HepG2 (cell line): ENCODE data around the gene LRP2. TPM values are rescaled to one million over a fixed set of nuclear protein-coding genes. Genes with fewer than 3 reads are reported as not detected.

Source experiments
- SPEN ChIP-seq: sonication (generic); formaldehyde crosslinking; IDR thresholded peaks from 2 replicates; pipeline ENCODE4 v1.5.1; 2020; ENCODE audit warnings: low read depth, mild to moderate bottlenecking, missing genetic modification reagents
- ZKSCAN5 ChIP-seq: sonication (generic); formaldehyde crosslinking; IDR thresholded peaks from 2 replicates; pipeline ENCODE4 v1.5.1; 2020; ENCODE audit warnings: mild to moderate bottlenecking, missing genetic modification reagents
- polyA plus RNA-seq, 8 experiments: library from polyadenylated mRNA; depleted of rRNA in 3 of 8; stranded (reverse) in 7 of 8; unstranded in 1 of 8; fragments of >200 nt; fragmentation: Illumina TruSeq in 4 of 8; extraction: Trizol in 4 of 8; gene quantifications; 2 replicates each; pipeline versions ENCODE4 v1.2.1 to v1.2.3, GENCODE V29; 2011 to 2016; ENCODE audit warnings: low read depth in 4 of 8, missing spikeins in 1 of 8, mixed read lengths in 1 of 8; ENCODE audit not compliant: insufficient read depth in 1 of 8
- total RNA-seq, 5 experiments: library from RNA; depleted of rRNA; stranded (reverse); fragments of >200 nt; fragmentation: Illumina TruSeq; extraction: Trizol; gene quantifications; 2 replicates each; pipeline ENCODE4 v1.2.3, GENCODE V29; 2016; ENCODE audit warnings: low read depth in 1 of 5
- TF ChIP-seq, protein P1 (sequence below): IDR thresholded peaks from 2 replicates; pipeline ENCODE4 v1.6.1; 2012; ENCODE audit warnings: low read length, improper control_type of control experiment
- TF ChIP-seq, protein P2 (sequence below): sonication (generic); formaldehyde crosslinking; IDR thresholded peaks from 2 replicates; pipeline ENCODE4 v1.4.0; 2020; ENCODE audit warnings: missing genetic modification reagents
- TF ChIP-seq, protein P3 (sequence below): IDR thresholded peaks from 2 replicates; pipeline ENCODE4 v1.4.0; 2020; ENCODE audit warnings: mild to moderate bottlenecking, missing genetic modification reagents
- TF ChIP-seq, protein P4 (sequence below): sonication (generic); formaldehyde crosslinking; IDR thresholded peaks from 2 replicates; pipeline ENCODE4 v1.4.0; 2020; ENCODE audit warnings: missing genetic modification reagents
- TF ChIP-seq, protein P5 (sequence below): IDR thresholded peaks from 2 replicates; pipeline ENCODE4 v1.6.1; 2016

Gene LRP2
- total and polyA plus RNA-seq, 2 of the 13 experiments (the other 11 are each of a cell fraction or from before 2014, with no cell fraction given) = 0.03 to 0.15 TPM

DNA sequence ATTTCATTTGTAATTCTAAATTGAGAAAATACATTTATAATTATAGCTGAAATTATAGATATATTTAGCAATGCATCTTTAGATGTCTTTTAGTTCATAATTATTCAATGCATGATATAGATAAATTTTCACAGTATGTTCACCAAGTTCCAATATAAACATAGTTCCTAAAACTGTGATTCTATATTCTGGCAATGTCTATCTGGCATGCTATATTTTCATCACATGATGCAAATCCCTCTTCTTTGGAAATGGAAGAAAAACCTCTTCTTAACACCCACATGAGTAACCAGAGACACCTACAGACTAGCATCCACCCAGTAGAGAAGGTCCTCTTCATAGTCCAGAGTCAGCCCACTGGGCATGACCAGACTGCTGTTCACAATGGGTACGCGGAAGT is 157.2 kb downstream of the LRP2 start (continued):
- TF ChIP-seq, protein P1, sequence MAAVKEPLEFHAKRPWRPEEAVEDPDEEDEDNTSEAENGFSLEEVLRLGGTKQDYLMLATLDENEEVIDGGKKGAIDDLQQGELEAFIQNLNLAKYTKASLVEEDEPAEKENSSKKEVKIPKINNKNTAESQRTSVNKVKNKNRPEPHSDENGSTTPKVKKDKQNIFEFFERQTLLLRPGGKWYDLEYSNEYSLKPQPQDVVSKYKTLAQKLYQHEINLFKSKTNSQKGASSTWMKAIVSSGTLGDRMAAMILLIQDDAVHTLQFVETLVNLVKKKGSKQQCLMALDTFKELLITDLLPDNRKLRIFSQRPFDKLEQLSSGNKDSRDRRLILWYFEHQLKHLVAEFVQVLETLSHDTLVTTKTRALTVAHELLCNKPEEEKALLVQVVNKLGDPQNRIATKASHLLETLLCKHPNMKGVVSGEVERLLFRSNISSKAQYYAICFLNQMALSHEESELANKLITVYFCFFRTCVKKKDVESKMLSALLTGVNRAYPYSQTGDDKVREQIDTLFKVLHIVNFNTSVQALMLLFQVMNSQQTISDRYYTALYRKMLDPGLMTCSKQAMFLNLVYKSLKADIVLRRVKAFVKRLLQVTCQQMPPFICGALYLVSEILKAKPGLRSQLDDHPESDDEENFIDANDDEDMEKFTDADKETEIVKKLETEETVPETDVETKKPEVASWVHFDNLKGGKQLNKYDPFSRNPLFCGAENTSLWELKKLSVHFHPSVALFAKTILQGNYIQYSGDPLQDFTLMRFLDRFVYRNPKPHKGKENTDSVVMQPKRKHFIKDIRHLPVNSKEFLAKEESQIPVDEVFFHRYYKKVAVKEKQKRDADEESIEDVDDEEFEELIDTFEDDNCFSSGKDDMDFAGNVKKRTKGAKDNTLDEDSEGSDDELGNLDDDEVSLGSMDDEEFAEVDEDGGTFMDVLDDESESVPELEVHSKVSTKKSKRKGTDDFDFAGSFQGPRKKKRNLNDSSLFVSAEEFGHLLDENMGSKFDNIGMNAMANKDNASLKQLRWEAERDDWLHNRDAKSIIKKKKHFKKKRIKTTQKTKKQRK = no peak
- TF ChIP-seq SPEN (CRISPR knock-in tag) (no peak), ZKSCAN5 (no peak)
- TF ChIP-seq, protein P2, sequence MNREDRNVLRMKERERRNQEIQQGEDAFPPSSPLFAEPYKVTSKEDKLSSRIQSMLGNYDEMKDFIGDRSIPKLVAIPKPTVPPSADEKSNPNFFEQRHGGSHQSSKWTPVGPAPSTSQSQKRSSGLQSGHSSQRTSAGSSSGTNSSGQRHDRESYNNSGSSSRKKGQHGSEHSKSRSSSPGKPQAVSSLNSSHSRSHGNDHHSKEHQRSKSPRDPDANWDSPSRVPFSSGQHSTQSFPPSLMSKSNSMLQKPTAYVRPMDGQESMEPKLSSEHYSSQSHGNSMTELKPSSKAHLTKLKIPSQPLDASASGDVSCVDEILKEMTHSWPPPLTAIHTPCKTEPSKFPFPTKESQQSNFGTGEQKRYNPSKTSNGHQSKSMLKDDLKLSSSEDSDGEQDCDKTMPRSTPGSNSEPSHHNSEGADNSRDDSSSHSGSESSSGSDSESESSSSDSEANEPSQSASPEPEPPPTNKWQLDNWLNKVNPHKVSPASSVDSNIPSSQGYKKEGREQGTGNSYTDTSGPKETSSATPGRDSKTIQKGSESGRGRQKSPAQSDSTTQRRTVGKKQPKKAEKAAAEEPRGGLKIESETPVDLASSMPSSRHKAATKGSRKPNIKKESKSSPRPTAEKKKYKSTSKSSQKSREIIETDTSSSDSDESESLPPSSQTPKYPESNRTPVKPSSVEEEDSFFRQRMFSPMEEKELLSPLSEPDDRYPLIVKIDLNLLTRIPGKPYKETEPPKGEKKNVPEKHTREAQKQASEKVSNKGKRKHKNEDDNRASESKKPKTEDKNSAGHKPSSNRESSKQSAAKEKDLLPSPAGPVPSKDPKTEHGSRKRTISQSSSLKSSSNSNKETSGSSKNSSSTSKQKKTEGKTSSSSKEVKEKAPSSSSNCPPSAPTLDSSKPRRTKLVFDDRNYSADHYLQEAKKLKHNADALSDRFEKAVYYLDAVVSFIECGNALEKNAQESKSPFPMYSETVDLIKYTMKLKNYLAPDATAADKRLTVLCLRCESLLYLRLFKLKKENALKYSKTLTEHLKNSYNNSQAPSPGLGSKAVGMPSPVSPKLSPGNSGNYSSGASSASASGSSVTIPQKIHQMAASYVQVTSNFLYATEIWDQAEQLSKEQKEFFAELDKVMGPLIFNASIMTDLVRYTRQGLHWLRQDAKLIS (CRISPR knock-in tag) = no peak
- TF ChIP-seq, protein P3, sequence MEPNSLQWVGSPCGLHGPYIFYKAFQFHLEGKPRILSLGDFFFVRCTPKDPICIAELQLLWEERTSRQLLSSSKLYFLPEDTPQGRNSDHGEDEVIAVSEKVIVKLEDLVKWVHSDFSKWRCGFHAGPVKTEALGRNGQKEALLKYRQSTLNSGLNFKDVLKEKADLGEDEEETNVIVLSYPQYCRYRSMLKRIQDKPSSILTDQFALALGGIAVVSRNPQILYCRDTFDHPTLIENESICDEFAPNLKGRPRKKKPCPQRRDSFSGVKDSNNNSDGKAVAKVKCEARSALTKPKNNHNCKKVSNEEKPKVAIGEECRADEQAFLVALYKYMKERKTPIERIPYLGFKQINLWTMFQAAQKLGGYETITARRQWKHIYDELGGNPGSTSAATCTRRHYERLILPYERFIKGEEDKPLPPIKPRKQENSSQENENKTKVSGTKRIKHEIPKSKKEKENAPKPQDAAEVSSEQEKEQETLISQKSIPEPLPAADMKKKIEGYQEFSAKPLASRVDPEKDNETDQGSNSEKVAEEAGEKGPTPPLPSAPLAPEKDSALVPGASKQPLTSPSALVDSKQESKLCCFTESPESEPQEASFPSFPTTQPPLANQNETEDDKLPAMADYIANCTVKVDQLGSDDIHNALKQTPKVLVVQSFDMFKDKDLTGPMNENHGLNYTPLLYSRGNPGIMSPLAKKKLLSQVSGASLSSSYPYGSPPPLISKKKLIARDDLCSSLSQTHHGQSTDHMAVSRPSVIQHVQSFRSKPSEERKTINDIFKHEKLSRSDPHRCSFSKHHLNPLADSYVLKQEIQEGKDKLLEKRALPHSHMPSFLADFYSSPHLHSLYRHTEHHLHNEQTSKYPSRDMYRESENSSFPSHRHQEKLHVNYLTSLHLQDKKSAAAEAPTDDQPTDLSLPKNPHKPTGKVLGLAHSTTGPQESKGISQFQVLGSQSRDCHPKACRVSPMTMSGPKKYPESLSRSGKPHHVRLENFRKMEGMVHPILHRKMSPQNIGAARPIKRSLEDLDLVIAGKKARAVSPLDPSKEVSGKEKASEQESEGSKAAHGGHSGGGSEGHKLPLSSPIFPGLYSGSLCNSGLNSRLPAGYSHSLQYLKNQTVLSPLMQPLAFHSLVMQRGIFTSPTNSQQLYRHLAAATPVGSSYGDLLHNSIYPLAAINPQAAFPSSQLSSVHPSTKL (CRISPR knock-in tag) = no peak
- TF ChIP-seq, protein P4, sequence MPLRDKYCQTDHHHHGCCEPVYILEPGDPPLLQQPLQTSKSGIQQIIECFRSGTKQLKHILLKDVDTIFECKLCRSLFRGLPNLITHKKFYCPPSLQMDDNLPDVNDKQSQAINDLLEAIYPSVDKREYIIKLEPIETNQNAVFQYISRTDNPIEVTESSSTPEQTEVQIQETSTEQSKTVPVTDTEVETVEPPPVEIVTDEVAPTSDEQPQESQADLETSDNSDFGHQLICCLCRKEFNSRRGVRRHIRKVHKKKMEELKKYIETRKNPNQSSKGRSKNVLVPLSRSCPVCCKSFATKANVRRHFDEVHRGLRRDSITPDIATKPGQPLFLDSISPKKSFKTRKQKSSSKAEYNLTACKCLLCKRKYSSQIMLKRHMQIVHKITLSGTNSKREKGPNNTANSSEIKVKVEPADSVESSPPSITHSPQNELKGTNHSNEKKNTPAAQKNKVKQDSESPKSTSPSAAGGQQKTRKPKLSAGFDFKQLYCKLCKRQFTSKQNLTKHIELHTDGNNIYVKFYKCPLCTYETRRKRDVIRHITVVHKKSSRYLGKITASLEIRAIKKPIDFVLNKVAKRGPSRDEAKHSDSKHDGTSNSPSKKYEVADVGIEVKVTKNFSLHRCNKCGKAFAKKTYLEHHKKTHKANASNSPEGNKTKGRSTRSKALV (CRISPR knock-in tag) = no peak
- TF ChIP-seq, protein P5, sequence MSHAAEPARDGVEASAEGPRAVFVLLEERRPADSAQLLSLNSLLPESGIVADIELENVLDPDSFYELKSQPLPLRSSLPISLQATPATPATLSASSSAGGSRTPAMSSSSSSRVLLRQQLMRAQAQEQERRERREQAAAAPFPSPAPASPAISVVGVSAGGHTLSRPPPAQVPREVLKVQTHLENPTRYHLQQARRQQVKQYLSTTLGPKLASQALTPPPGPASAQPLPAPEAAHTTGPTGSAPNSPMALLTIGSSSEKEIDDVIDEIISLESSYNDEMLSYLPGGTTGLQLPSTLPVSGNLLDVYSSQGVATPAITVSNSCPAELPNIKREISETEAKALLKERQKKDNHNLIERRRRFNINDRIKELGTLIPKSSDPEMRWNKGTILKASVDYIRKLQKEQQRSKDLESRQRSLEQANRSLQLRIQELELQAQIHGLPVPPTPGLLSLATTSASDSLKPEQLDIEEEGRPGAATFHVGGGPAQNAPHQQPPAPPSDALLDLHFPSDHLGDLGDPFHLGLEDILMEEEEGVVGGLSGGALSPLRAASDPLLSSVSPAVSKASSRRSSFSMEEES (CRISPR knock-in tag) = no peak
